Colonic mucosa (tissue), 4 donors: ENCODE data around the gene AIG1. TPM values are rescaled to one million over a fixed set of nuclear protein-coding genes. Genes with fewer than 3 reads are reported as not detected.

Source experiments
- DNase-seq: peaks from one replicate; pipeline ENCODE4 v3.0.0-alpha.2; 2020
- H3K27ac ChIP-seq: fragments of 200-600 bp; one replicate; pipeline ENCODE4 v1.8.0; 2021
- H3K27me3 ChIP-seq: fragments of 200-600 bp; one replicate; pipeline ENCODE4 v1.8.0; 2021
- H3K36me3 ChIP-seq: fragments of 200-600 bp; one replicate; pipeline ENCODE4 v1.8.0; 2021
- H3K4me1 ChIP-seq: fragments of 200-600 bp; one replicate; pipeline ENCODE4 v1.8.0; 2021; ENCODE audit warnings: mild to moderate bottlenecking
- H3K4me3 ChIP-seq: fragments of 200-600 bp; one replicate; pipeline ENCODE4 v1.8.0; 2021
- H3K9ac ChIP-seq, 2 donors: one replicate each; pipeline ENCODE4 v1.7.0; 2013; ENCODE audit warnings: control low read depth in 2 of 2, low read depth in 2 of 2, low read length in 2 of 2
- H3K9me3 ChIP-seq: fragments of 200-600 bp; one replicate; pipeline ENCODE4 v1.8.0; 2021
- CTCF ChIP-seq: fragments of 200-600 bp; IDR thresholded peaks from one replicate; pipeline ENCODE4 v1.8.0; 2022; ENCODE audit warnings: antibody characterized with exemption, mild to moderate bottlenecking
- intact Hi-C: fragments of 100-400 bp; cut with DNase I; formaldehyde crosslinking; loops from one replicate; pipeline ENCODE4 v1.14.1; 2022
- total RNA-seq, 2 donors: library from RNA; stranded (reverse); fragmentation: NEBNext Ultra II Directional in 1 of 2; extraction: Animal tissue kit (Norgen Biotek cat#: 25700) in 1 of 2; gene quantifications; one replicate each; pipeline ENCODE4 v1.2.1, GENCODE V29; 2021
- donor health status: healthy.
- donor health status: DM: no; HTN: no; CAD: no.
- donor health status: DM: no; HTN: no; CAD: no.

AIG1 gene
- total RNA-seq, 2 donors from 2014 or later = 24.2 to 28.8 TPM

GRCh38 chr6:143098054-143098671, 37.5 kb downstream of the AIG1 start:
- TF ChIP-seq CTCF = no peak
- H3K27ac ChIP-seq = no peak overlapping the region
- intact Hi-C loops = no loop called here

GRCh38 chr6:143099647-143100046, 39.0 kb downstream of the AIG1 start:
- no peak for TF ChIP-seq CTCF
- Histone ChIP-seq H3K4me1 (no peaks in the 10 kb centered on the region), H3K9ac (no peak overlapping the region), H3K4me3 (no peak overlapping the region), H3K27me3 (no peaks in the 10 kb centered on the region), H3K27ac (no peak overlapping the region), H3K36me3 (no peaks in the 10 kb centered on the region), H3K9me3 (no peaks in the 10 kb centered on the region)
- intact Hi-C loops = no loop called here
- DNase-seq = no peak

More at GRCh38 chr6:143098054-143098671, 37.5 kb downstream of the AIG1 start:
- no peaks in the 10 kb centered on the region for H3K9me3 ChIP-seq
- no peak overlapping the region for H3K4me3 ChIP-seq
- H3K36me3 ChIP-seq = no peaks in the 10 kb centered on the region
- no peak for DNase-seq
- H3K9ac ChIP-seq = no peak overlapping the region
- H3K4me1 ChIP-seq = no peaks in the 10 kb centered on the region
- H3K27me3 ChIP-seq = no peaks in the 10 kb centered on the region

DNA sequence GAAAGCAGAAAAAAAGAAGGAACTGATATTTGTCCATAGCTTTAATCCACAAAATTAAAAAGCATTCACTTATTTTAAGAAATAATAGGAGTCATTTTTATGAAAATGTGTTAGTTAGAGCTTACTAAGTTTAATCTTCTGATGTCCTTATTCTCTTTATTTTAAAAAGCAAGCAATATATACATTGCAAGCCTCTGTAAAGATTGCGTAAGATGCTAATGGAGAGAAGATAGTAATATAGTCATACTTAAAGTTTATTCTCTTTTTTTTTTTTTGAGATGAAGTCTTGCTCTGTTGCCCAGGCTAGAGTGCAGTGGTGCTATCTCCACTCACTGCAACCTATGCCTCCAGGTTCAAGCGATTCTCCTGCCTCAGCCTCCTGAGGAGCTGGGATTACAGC, 39.7 kb downstream of the AIG1 start:
- no peaks in the 10 kb centered on the region for H3K27me3 ChIP-seq
- H3K4me1 ChIP-seq = no peaks in the 10 kb centered on the region
- intact Hi-C loops = no loop called here
- no peak overlapping the region for H3K9ac ChIP-seq
- H3K36me3 ChIP-seq = no peaks in the 10 kb centered on the region
- no peak for TF ChIP-seq CTCF
- H3K4me3 ChIP-seq = no peak overlapping the region
- H3K9me3 ChIP-seq = no peaks in the 10 kb centered on the region
- DNase-seq = no peak
- H3K27ac ChIP-seq = no peak overlapping the region

GRCh38 chr6:143103916-143104315, 43.2 kb downstream of the AIG1 start:
- Histone ChIP-seq H3K4me3 (no peak overlapping the region), H3K27me3 (no peaks in the 10 kb centered on the region), H3K36me3 (no peaks in the 10 kb centered on the region), H3K9ac (no peak overlapping the region), H3K27ac (no peak overlapping the region), H3K9me3 (no peaks in the 10 kb centered on the region), H3K4me1 (no peaks in the 10 kb centered on the region)
- DNase-seq = no peak
- intact Hi-C loops = no loop called here
- TF ChIP-seq CTCF = no peak

- H3K9me3 ChIP-seq = no peaks in the 10 kb centered on the region
- H3K27ac ChIP-seq = no peak overlapping the region
- no peak overlapping the region for H3K9ac ChIP-seq
- intact Hi-C loops = no loop called here
- no peak for DNase-seq
- H3K4me3 ChIP-seq = no peak overlapping the region
- TF ChIP-seq CTCF = no peak
- no peaks in the 10 kb centered on the region for H3K4me1 ChIP-seq
- H3K36me3 ChIP-seq = no peaks in the 10 kb centered on the region
- H3K27me3 ChIP-seq = no peaks in the 10 kb centered on the region
Observed at GRCh38 chr6:143107440-143107839, 46.8 kb downstream of the AIG1 start.
